ENCODE results near the gene GGACT.
"Not testable (repeated sequence)": the region's sequence is repeated elsewhere in the genome, so short reads cannot be mapped to it uniquely, and the experiment has no call there.

Gene GGACT

DNA sequence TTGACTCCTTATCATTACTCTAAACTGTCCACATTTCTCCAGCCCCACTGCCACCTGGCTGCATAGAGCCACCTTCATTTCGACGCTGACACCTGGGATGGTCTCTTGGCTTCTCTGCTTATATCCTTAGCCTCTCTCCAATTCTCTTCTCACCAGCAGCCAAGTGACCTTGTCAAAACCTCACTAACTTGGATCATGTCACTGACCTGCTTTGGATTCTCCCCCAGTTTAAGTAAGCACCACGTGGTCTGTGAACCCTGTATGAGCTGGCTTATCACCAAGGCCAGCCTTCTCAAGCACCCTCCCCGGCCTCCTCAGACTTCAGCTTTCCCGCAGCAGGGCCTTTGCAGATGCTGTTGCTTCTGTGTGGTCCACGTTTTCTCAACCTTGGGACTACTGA lies 12.3 kb upstream of the GGACT start:
- DNase-seq (ENCODE audit: low read depth) = no peak

DNA sequence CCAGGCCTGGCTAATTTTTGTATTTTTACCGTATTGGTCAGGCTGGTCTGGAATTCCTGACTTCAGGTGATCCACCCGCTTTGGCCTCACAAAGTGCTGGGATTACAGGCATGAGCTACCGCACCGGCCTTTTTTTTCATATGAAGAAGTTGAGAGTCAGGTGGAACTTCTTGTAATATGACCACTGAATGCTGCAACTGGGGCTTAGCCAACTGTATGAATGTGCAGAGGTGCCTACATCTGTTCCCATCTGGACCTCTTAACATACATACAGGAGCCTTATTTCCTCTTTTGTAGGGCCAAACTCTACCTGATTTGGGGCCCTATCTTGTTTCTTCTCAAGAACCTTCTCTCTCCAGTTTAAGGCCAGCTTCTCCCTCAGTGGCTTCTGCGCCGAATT lies 11.9 kb upstream of the GGACT start:
- DNase-seq (ENCODE audit: low read depth) = no peak

DNA sequence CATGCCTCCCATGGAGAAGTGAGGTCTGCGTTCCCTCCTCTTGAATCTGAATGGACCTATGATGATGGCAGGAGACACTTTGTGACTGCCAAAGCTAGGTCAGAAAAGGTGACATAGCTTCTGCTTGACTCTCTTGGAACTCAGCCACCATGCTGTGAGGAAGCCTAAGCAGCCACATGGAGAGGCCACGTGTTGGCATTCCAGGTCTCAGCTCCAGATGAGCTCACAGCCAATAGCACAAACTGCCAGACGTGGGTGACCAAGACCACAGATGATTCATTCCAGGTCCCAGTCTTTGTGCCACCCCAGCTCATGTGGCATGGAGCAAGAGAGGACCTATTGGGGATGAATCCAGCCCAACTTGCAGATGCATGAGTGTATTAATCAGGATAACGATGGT lies 8.7 kb upstream of the GGACT start:
- DNase-seq (ENCODE audit: low read depth) = no peak

DNA sequence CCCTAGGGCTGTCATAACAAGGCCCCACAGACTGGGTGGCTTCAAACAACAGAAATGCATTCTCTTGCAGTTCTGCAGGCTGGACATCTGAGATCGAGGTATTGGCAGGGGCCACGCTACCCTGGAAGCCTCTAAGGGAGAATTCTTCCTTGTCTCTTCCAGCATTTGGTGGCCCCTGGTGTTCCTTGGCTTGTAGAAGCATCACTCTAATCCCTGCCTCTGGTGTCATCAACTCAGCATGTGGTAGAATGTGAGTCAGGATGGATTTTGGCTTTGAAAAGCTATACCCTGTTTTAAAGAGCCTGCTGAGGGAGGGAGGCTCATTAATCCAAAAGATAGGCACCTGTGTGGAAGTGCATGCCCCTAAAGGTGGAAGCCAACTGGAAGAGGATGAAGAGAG lies 7.9 kb upstream of the GGACT start:
- DNase-seq (ENCODE audit: low read depth) = no peak

DNA sequence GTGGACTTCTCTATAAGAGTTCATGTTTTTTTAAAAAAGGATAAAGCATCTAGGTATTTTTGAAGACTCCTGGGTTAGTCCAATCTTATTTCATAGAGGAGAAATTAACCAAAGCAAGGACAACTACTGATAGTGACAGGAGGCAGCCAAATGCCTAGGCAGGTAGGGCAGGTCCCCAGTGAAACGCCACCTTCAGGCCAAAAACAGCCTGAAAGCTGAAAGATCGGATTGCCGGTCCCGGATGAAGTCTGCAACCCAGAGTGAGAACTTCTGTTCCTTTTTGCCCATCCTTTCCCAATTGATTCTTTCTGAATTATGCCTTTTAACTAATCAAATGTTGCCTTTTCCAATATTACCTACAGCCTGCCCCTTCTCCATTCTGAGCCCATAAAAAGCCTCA lies 6.1 kb upstream of the GGACT start:
- no peak for DNase-seq (ENCODE audit: low read depth)

DNA sequence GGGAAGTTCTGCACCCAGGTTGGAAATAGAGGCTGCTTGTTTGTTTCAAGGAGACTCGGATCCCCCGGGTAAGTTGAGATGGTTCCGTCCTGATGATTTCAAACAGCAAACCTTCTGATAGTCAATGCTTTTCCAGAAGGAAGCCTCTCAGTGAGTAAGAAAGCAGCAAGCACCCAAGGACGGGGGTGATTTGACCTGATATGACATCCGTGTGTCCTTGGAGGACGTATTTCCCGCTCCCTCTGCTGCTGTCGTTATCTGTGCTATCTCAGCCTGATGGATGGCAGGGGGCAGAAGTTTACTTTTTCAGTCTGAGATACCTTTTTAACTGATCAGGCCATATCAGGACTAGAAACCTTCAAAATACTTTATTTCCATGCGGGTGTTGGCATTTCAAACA lies 5.7 kb upstream of the GGACT start:
- no peak for DNase-seq (ENCODE audit: low read depth)

DNA sequence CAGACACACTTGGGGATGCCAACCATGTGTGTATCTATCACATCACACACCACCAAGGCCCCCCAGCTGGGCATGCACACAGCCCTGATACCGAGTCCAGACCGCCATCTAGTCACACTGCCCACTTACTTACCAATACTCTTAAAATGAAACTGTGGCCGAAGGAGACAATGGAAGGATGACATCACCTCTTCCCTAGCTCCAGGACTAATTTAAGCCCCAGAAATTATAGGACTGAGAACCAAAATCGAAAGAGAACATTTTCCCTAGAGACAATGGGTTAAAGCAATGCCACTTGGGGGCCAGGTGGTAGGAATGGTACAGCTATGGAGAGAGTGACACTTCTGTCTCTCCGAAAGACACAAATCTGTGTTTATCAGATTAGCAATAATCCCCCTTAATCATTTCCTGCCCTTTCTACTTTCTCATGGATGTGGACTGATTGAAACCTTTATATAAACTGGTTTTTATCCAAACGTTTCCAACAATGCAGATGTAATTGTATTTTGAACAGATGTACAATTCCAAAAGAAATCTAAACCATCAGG lies 663 bp upstream of the GGACT start:
- no peak for DNase-seq (ENCODE audit: low read depth)

DNA sequence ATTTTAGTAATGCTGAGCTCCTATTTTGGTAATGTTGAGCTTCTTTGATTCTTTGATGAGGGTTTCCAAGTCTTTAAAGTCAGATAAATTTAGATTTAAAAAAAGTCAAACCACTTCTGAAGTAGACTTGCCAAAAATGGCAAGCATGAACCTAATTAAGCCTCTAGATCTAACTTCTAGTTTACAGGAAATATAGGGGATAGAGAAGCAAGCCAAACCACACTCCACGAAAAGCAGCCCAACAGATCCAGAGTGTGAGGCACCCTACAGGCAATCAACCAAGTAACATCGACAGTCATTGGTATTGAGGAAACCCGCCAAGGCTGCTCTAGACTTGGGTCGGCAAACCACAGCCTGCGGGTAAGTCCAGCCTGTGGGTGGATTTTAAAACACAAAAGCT lies 3.7 kb downstream of the GGACT start:
- DNase-seq (ENCODE audit: low read depth) = no peak

DNA sequence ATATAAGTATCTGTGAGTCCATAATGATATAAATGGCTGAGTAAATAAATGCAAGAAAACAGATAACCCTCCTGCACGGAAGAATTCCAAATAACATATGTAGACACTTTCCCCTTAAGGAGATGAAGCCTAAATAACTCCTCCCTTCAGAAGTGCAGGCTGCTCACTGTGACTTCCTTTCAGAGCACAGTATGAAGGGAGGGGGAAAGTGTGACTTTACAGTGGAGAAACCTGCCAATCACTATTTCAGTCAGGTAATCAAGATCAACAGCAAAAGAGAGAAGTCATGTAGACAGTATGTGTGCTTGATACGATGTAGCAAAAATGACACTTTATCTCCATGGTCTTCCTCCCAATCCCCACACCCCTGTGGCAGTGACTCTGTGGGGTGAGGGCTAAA lies 7.1 kb downstream of the GGACT start:
- DNase-seq (ENCODE audit: low read depth) = no peak

DNA sequence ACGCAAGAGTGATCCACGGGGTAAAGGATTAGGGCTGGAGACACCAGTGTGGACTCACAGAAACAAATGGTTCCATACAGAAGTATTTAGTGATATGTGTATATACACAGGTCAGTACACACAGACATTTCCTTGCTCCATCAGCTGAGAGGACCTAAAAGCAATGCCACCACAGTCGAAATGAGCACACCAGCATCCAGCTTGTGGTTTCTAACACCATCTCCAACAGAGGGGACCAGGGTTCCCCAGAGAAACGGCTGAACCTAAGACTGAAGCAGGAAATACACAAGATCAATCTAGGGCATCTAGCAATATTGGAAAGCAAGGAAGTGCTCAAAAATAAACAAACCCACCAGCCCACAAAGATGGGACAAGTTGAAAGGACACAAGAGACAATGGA lies 7.6 kb downstream of the GGACT start:
- DNase-seq (ENCODE audit: low read depth) = no peak

DNA sequence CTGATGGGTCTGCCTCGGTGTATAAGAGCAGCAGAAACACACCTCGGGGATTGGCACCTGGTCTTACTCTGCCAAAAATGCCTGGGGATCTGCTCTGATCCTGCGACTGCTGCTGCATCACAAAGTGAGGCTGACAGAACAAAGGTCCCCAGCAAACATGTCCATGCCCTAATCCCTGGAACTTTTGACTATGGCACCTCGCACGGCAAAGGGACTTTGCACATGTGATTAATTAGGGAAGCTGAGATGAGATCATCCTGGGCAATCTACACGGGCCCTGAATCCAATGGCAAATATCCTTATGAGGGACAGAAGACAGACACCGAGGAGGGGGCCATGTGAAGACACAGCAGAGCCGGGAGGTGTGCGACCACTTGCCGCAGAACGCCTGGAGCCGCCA lies 8.5 kb downstream of the GGACT start:
- DNase-seq (ENCODE audit: low read depth) = no peak

DNA sequence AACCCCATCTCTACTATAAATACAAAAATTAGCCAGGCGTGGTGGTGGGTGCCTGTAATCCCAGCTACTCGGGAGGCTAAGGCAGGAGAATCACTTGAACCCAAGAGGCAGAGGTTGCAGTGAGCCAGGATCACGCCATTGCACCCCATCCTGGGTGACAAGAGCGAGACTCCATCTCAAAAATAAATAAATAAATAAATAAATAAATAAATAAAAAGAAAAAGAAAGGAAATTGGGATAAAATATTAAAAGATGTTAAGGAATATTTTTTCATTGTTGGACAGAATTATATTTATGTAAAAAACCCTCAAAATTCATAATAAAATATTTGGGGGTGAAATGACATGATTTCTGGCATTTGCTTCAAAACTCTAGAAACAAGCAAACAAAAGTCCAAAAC lies 11.3 kb downstream of the GGACT start:
- not testable (repeated sequence) for DNase-seq (ENCODE audit: low read depth)

DNA sequence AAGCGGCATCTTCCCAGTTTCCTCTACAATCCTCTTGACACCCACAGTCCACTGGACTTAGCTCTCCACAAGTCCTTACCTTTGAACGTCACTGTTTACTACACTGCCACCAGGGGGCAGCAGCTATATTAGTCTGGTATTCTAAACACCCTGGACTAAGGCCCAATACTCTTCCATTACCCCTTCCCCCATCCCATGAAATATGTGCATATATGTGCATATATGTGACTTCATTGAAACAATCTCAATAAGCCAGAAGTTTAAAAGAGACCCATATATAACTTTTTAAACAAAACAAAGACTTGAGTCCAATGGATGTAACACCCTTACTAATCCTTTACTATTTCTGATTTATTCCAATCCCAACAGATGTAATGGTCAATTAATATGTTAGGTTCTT lies 15.5 kb downstream of the GGACT start:
- peak; percentile 53 for DNase-seq (ENCODE audit: low read depth)

DNA sequence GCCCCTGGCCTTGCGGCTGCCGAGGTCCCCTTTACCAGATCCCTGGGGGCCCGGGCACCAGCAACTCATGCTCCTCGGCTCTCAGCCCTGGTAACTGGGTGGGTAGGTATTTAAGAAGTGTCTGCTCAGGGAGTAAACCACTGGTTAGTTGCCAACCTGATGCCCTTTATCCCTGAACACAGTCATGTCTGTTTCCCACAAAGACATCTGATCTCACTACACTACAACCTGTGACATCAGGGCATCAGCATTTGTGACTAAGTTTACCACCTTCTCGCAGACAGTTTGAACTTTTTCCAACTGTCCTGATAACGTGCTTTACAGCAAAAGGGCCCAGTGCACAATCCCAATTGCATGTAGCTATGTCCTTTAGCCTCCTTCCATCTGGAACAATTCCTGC lies 22.0 kb downstream of the GGACT start:
- no peak for DNase-seq (ENCODE audit: low read depth)

DNA sequence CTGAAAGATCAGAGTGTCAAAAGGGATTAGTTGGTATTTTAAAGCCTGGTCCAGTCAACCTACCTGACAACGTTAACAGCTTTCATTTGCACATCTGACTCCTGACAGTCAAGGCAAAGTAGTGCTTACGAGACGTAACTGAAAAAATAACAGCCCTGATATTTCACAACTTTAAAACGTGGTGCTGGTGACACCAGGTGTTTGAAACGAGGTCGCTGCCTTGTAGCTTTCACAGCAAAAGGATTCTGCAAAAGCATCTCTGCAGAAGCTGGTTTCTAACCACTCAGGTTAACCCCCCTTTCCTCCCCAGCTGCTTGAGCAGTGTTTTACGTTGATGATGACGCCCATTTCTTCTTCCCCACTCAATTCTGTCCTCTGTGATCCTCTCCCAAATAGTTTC lies 23.3 kb downstream of the GGACT start:
- no peak for DNase-seq (ENCODE audit: low read depth)

DNA sequence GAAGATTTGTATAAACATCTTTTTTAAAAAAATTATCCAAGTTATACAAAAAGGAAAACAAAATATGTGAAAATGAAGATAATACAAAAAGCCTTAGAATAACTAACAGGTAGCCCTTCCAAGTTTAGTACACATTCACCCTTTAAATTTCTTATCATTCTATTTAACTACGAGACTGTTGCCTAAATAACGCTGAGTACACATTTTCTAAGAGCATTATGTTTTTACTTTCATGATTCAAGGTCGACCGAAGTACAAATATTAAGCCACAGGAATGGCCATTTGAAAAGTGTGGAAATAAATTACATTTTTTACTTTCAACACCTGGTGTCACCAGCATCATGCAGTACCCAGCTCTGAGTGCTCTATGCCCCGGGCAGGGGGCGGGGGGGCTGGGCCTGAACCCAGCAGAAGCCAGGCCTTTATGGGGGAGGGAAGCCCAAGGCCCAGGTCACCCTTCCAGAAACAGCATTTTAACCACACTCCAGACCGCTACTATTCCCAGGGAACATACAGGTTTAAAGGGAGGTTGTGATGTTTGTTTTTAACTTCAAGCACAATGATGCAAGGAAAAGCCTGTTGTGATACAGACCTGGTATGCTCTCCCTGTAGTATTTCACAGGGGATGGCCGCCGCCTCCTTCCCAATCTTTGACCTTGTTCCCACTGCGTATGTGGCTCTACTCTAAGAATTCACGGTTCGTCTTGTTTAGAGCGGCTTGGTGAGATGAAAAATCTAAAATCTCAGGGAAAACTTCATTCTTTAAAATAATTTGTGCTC lies 24.0 kb downstream of the GGACT start:
- DNase-seq (ENCODE audit: low read depth) = no peak

DNA sequence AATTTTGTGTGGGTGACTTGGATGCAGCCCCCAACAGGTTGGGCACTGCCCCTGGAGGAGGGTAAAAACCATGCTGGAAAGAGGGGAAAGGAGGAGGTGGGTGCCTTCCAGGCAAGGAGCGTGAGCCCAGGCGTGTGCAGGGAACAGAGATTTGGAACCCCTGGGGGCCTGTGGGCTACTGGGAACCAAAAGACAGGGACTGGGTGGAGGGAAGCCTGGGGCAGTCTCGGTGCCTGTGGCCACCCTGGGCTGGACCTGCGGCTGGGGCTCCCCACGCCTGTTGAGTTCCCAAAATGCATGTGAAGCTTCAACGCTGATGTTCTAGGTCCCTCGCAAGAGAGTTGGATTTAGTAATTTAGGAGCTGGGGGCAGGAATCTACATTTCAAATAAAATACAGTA lies 24.8 kb downstream of the GGACT start:
- DNase-seq (ENCODE audit: low read depth) = no peak

DNA sequence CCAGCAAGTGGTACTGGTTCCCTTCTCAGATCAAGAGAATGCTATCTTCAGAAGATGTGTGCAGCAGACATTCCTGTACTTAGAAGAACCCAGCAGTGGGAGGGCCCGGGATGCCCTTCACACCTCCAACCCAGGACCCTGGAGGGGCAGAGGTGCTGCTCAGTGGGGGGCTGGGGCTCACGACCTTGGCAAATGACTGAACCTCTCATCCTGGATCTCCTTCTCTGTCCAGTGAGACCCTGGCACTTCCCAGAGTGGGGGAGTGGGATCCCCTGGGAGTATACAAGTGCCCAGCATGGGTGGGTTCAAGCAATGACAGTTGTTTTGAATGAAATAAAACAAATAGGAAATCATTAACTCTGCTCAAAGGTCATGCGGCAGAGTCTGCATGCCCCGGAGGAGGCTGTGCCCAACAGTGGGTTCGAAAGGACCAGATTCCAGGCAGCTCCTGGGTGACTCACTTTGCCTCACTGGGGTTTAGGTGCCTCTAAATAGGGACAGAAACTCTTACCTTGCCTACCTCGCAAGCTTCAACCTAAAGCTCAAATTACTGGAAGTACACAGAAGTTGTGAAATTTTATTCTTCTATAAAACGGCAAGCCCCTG lies 26.9 kb downstream of the GGACT start:
- DNase-seq (ENCODE audit: low read depth) = no peak

DNA sequence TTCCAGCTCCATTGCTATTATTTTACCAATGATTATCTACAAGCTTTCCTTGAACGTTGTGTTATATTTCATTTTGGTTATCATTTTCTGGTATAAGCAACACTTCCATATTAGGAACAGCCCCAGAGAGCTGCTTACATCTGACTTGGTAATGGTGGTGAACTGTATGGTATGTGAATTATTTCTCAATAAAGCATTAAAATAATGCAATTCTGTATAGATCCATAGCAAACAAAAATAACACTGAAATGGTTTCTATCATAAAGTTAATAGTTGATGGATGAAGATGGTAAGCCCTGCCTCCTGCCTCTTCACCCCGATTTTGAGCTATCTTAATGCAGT lies 27.5 kb downstream of the GGACT start:
- DNase-seq (ENCODE audit: low read depth) = no peak

DNA sequence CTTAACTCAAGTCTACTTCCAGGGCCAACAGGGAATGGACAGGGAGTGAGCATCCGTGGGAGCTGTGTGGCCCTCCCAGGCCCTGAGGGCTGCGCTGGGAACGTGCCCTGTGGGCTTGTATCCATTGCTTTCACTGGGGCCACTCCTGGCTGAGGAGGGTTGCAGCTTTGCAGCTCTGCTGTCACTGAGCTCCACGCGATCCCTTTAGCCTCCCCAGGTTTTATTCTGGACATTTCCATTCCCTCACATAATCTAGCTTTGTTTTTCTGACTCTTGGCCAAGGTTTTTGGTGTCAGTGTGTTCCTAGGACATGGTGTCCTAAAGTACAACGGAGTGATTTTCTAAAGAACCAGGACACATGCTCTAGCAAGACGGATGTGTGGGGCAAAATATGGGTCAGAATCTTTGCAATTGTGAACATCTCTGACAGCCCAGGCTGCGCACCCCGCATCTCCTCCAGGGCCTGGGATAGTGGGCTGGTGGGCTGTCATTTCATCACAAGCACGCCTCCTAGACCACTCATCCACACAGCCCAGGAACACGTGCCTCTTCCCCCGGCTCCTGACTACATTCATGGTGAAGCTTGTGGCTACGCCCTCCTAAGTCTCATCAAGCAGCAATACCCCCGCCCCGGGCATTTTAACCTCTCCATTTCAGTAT lies 28.0 kb downstream of the GGACT start:
- no peak for DNase-seq (ENCODE audit: low read depth)

DNA sequence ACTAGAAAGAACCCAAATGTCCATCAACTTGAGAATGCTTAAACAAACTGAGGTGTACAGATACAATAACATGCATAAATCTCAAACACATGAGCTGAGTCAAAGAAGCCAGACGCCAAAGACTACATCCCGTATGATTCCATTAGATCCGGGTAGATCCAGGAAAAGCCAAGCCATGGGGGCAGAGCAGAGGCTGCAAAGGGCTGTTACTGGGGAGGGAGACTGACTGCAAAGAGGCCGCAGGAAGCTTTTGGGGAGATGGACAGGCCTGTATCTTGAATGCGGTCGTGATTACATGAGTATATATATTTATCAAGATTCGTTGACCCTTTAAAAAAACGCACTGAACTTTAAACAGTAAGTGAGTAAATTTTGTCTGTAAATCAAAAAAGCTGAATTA lies 28.7 kb downstream of the GGACT start:
- DNase-seq (ENCODE audit: low read depth) = no peak

DNA sequence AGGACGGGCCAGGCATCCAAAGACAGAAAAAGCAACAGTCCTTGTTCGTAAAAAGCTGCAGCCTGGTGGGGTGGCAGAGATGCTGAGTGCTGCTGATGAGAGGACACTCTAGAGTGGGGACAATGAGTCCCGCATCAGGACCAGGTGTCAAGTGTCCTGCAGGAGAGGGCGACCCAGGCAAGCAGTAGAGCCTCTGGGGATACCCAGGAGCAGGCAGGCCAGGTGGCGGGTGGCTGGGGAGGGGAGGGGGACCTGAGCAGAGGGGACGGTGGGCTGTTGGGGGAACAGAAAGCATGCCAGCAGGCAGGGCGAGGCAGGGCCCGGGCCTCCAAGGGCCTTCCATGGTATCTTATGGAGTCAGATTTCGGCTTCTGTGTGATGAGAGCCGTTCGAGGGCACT lies 35.8 kb downstream of the GGACT start:
- DNase-seq (ENCODE audit: low read depth) = no peak

DNA sequence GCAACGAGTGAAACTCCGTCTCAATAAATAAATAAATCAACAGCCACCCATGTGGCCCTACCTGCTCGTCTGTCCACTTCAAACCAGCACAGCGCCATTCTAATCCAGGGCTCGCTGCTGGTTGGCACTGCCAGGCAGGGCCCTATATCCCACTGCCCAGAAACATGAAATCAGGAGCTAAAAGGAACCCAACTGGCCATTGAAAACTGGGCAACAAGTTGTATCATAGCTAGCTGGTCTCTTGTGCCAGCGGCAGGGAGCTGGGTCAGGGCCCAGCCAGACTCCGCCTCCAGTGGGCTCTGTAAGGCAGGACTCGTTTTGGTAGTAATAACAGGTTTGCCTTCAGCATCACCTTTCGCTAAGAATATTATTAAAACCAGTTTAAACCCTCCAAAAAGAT lies 39.3 kb downstream of the GGACT start:
- no peak for DNase-seq (ENCODE audit: low read depth)

DNA sequence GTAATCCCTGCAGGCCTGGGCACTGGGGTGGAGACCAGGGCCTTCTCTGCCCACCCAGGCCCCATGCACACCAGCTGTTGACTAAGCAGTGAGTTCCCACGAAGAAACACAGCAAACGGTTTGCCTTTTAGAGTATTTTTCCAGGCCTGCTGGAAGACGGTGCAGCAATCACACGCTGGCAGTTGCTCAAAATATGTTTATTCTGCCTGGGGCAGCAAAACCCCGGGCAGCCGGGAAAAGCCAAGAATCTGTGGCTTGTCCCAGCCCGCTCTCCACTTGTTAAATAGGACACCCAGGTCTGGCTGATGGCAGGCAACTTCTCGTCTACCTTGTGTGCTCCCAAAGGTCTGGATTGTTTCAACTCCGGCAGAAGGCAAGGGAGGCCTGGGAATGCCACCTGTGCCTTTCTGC lies 40.8 kb downstream of the GGACT start:
- no peak for DNase-seq (ENCODE audit: low read depth)

Measured in GM04504 (cell line).